NCI-H1105 (cell line): Measurements from ENCODE around the gene ABCA2.

Source experiments
- DNase-seq: peaks from one replicate; lab custom pipeline; 2025; lab: John Stamatoyannopoulos, UW

The ABCA2 gene

GRCh38 chr9:137030538-137031527, 2.8 kb upstream of the ABCA2 start:
- no peak for DNase-seq

- DNase-seq, result no peak
Measured at GRCh38 chr9:137030006-137030405, 2.0 kb upstream of the ABCA2 start.

- DNase-seq, result no peak
Measured at GRCh38 chr9:137029058-137029936, 1.3 kb upstream of the ABCA2 start.

- peak; percentile 35 for DNase-seq
Measured at GRCh38 chr9:137028263-137029057, 423 bp upstream of the ABCA2 start.

- no peak for DNase-seq
Measured at GRCh38 chr9:137026828-137027227, 1.2 kb downstream of the ABCA2 start.

GRCh38 chr9:137026384-137026783, 1.7 kb downstream of the ABCA2 start:
- no peak for DNase-seq

GRCh38 chr9:137025517-137025966, 2.5 kb downstream of the ABCA2 start:
- DNase-seq, result peak; percentile 81

GRCh38 chr9:137023583-137023991, 4.5 kb downstream of the ABCA2 start:
- DNase-seq, result no peak

- no peak for DNase-seq
Measured at GRCh38 chr9:137023157-137023556, 4.9 kb downstream of the ABCA2 start.

GRCh38 chr9:137022662-137023008, 5.4 kb downstream of the ABCA2 start:
- no peak for DNase-seq

- no peak for DNase-seq
Measured at GRCh38 chr9:137021979-137022661, 5.9 kb downstream of the ABCA2 start.

GRCh38 chr9:137021568-137021978, 6.5 kb downstream of the ABCA2 start:
- no peak for DNase-seq

- no peak for DNase-seq
Measured at GRCh38 chr9:137020771-137021567, 7.1 kb downstream of the ABCA2 start.

- DNase-seq, result no peak
Measured at GRCh38 chr9:137019891-137020683, 8.0 kb downstream of the ABCA2 start.

GRCh38 chr9:137018761-137019559, 9.1 kb downstream of the ABCA2 start:
- no peak for DNase-seq

- no peak for DNase-seq
Measured at GRCh38 chr9:137017791-137018497, 10.1 kb downstream of the ABCA2 start.

- no peak for DNase-seq
Measured at GRCh38 chr9:137017071-137017470, 11.0 kb downstream of the ABCA2 start.

GRCh38 chr9:137016436-137016835, 11.6 kb downstream of the ABCA2 start:
- DNase-seq, result no peak
